ENCODE measurements around the gene CENPS. TPM values are rescaled to one million over a fixed set of nuclear protein-coding genes. Genes with fewer than 3 reads are reported as not detected.
A peak's percentile ranks its signal among the peaks of the same experiment; 100 is the strongest.

Gene CENPS
- total and polyA plus RNA-seq, 2 donors (not counting 1 experiment from before 2014, with no cell fraction given): 3.1 to 10.9 TPM

- no peaks in the 10 kb centered on the region for H3K27me3 ChIP-seq (replicated peaks in 1 of 4; ENCODE audit: control extremely low read depth in 1 of 4, control insufficient read depth in 3 of 4, insufficient read depth in 4 of 4, low read length in 3 of 4)
- peaks cover 11% of the 10 kb centered on the region for H3K79me2 ChIP-seq (ENCODE audit: control insufficient read depth, insufficient read depth, low read length)
- Mint-ChIP-seq H3K27ac (peak overlapping the region; percentile 93), H3K4me3 (peak overlapping the region; percentile 96), H3K9me3 (ENCODE audit: insufficient read depth) (no peaks in the 10 kb centered on the region), H3K27me3 (no peaks in the 10 kb centered on the region), H3K4me1 (peaks cover 22% of the 10 kb centered on the region)
- under 1% methylated on average over 33 of the region's 34 CpGs for WGBS (ENCODE audit: insufficient coverage)
- peak overlapping the region; percentile 62 to 84 (median 76) for H3K4me3 ChIP-seq (ENCODE audit: control extremely low read depth in 1 of 5, extremely low read depth in 1 of 5, insufficient read depth in 1 of 5, low read depth in 2 of 5, low read length in 4 of 5)
- ChIA-PET POLR2A (interaction anchor here (0.9 to 1.8 kb wide), 4 partner anchors 10 to 189 kb away, joined by 3 to 10 read pairs (median 4); no protein-coding TSS in a partner anchor), CTCF (interaction anchor here (0.9 to 3.1 kb wide), 6 partner anchors 9 to 188 kb away, joined by 3 to 18 read pairs (median 6); partner anchors contain the start of genes CENPS and KIF1B)
- H3K27ac ChIP-seq (ENCODE audit: low read length in 2 of 2): peak overlapping the region; percentile 53 to 78
- H3K9me3 ChIP-seq (ENCODE audit: control extremely low read depth in 1 of 3, control insufficient read depth in 2 of 3, insufficient read depth in 1 of 3, low read length in 2 of 3): peaks cover 0 to 4% (median 0%) of the 10 kb centered on the region in 3 donors
- H3K36me3 ChIP-seq (replicated peaks in 1 of 2; ENCODE audit: control extremely low read depth in 1 of 2, control insufficient read depth in 1 of 2, extremely low read depth in 1 of 2, insufficient read depth in 2 of 2, low read length in 1 of 2): peaks cover 0 to 4% of the 10 kb centered on the region in 2 experiments
- ATAC-seq (ENCODE audit: low read depth) (no peak), DNase-seq (no peak)
- H2AFZ ChIP-seq (ENCODE audit: insufficient read depth, low read depth, low read length, poor library complexity, severe bottlenecking): peak overlapping the region; percentile 95
- TF ChIP-seq EZH2 (IDR thresholded peaks at IDR 0.05; ENCODE audit: borderline replicate concordance, insufficient read depth, low read depth, low read length, poor library complexity, severe bottlenecking): no peak
- no peak for TF ChIP-seq CTCF (IDR thresholded peaks at IDR 0.05)
- intact Hi-C loops (cut with micrococcal nuclease): loop anchor here (1.0 to 10.0 kb wide), 5 partner anchors 10 to 366 kb away; partner anchors contain the start of genes CENPS and UBE4B
- peaks cover 9 to 17% of the 10 kb centered on the region in 2 donors for H3K4me1 ChIP-seq (ENCODE audit: control insufficient read depth in 2 of 2, insufficient read depth in 2 of 2, low read length in 2 of 2)
- H3K4me2 ChIP-seq (replicated peaks; ENCODE audit: low read depth, low read length, poor library complexity, severe bottlenecking): peak overlapping the region; percentile 91
- peaks cover 4% of the 10 kb centered on the region for H4K20me1 ChIP-seq (ENCODE audit: control insufficient read depth, insufficient read depth, low read length, poor library complexity, severe bottlenecking)
- H3K9ac ChIP-seq (ENCODE audit: low read length): peak overlapping the region; percentile 76
These were observed 31.9 kb upstream of the CENPS start for GRCh38 chr1:10398278-10398733.

All from B cell (primary cell).